Neural cell (in vitro differentiated cells): ENCODE measurements around the gene STK32A.

Experiments used
- EP300 ChIP-seq: fragments of 450-650 bp; conservative IDR thresholded peaks from 2 replicates; pipeline ENCODE4 v1.6.1; 2014; ENCODE audit warnings: antibody characterized with exemption, mild to moderate bottlenecking, moderate library complexity; ENCODE audit not compliant: poor library complexity, severe bottlenecking
- EZH2 ChIP-seq: fragments of 200-600, 300-800 bp; shearing (Covaris generic), sonication (generic); IDR thresholded peaks from 2 replicates; pipeline ENCODE4 v1.6.1; 2014; ENCODE audit warnings: antibody characterized with exemption, low read length, borderline replicate concordance, mild to moderate bottlenecking; ENCODE audit not compliant: insufficient read depth, poor library complexity, severe bottlenecking
- POLR2AphosphoS5 ChIP-seq: IDR thresholded peaks from 2 replicates; pipeline ENCODE4 v1.6.1; 2012
- RAD21 ChIP-seq: fragments of 450-650 bp; conservative IDR thresholded peaks from 2 replicates; pipeline ENCODE4 v1.6.1; 2014; ENCODE audit warnings: antibody characterized with exemption, mild to moderate bottlenecking, moderate library complexity
- SMC3 ChIP-seq: fragments of 450-650 bp; conservative IDR thresholded peaks from 2 replicates; pipeline ENCODE4 v1.6.1; 2014; ENCODE audit warnings: antibody characterized with exemption, mild to moderate bottlenecking, moderate library complexity; ENCODE audit not compliant: poor library complexity
- TAF1 ChIP-seq: IDR thresholded peaks from 2 replicates; pipeline ENCODE4 v1.6.1; 2012; ENCODE audit warnings: low read depth
- TF ChIP-seq, protein P1 (sequence below): fragments of 450-650 bp; IDR thresholded peaks from 2 replicates; pipeline ENCODE4 v1.5.1; 2014; ENCODE audit warnings: antibody characterized with exemption, mild to moderate bottlenecking, moderate library complexity; ENCODE audit not compliant: poor library complexity, severe bottlenecking
- TF ChIP-seq, protein P2 (sequence below): IDR thresholded peaks from 2 replicates; pipeline ENCODE4 v1.6.1; 2012; ENCODE audit warnings: borderline replicate concordance

DNA sequence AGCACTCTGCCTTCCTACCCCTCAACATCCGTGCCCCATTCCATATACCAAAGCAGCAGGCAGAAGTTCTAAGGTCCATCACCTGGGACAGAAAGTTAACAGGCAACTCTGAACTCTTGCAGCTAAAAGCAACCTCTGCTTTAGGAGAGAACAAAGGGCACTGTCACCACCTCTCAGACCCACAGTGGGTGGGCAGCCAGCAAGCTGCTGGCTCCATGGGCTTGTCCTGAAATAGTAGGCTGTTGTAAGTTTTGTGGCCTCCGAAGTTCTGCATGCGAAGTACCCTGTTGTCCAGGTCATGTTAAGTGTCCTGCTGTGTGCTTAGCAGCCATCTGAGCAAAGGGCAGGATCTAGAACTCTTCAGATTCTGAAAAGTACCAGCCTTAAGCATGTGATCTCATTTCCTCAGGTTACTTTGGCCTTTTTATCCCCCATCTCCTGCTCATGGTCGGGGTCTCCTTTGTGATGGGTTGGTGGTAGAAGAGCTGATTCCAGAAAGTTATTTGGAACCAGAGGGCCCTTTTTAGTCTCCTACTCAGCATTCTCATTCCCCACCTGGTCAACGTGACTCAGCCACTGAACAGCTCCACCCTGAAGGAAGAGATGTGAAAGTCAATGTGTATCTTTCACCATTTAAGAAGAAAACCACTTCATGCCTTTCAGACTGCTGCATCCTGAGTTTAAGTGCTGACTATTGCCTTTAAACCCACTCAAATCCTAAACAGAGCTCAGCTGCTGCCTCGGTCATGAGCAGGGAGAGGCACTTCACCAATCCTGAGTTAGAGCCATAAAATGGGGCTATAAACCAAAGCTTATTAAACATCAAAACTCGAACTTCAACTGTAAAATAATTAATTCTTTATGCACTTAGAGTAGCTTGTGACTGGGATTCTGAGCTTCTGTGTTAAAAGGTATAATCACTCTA is 153.6 kb downstream of the STK32A start:
- TF ChIP-seq, protein P1, sequence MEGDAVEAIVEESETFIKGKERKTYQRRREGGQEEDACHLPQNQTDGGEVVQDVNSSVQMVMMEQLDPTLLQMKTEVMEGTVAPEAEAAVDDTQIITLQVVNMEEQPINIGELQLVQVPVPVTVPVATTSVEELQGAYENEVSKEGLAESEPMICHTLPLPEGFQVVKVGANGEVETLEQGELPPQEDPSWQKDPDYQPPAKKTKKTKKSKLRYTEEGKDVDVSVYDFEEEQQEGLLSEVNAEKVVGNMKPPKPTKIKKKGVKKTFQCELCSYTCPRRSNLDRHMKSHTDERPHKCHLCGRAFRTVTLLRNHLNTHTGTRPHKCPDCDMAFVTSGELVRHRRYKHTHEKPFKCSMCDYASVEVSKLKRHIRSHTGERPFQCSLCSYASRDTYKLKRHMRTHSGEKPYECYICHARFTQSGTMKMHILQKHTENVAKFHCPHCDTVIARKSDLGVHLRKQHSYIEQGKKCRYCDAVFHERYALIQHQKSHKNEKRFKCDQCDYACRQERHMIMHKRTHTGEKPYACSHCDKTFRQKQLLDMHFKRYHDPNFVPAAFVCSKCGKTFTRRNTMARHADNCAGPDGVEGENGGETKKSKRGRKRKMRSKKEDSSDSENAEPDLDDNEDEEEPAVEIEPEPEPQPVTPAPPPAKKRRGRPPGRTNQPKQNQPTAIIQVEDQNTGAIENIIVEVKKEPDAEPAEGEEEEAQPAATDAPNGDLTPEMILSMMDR, result no peak
- TF ChIP-seq EZH2 (no peak), EP300 (no peak), SMC3 (no peak), TAF1 (no peak), POLR2AphosphoS5 (peak; percentile 1), RAD21 (no peak)
- TF ChIP-seq, protein P2, sequence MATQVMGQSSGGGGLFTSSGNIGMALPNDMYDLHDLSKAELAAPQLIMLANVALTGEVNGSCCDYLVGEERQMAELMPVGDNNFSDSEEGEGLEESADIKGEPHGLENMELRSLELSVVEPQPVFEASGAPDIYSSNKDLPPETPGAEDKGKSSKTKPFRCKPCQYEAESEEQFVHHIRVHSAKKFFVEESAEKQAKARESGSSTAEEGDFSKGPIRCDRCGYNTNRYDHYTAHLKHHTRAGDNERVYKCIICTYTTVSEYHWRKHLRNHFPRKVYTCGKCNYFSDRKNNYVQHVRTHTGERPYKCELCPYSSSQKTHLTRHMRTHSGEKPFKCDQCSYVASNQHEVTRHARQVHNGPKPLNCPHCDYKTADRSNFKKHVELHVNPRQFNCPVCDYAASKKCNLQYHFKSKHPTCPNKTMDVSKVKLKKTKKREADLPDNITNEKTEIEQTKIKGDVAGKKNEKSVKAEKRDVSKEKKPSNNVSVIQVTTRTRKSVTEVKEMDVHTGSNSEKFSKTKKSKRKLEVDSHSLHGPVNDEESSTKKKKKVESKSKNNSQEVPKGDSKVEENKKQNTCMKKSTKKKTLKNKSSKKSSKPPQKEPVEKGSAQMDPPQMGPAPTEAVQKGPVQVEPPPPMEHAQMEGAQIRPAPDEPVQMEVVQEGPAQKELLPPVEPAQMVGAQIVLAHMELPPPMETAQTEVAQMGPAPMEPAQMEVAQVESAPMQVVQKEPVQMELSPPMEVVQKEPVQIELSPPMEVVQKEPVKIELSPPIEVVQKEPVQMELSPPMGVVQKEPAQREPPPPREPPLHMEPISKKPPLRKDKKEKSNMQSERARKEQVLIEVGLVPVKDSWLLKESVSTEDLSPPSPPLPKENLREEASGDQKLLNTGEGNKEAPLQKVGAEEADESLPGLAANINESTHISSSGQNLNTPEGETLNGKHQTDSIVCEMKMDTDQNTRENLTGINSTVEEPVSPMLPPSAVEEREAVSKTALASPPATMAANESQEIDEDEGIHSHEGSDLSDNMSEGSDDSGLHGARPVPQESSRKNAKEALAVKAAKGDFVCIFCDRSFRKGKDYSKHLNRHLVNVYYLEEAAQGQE, result no peak
